AML-193 (cell line): Measurements from ENCODE around the gene KIF21B.
A peak's percentile ranks its signal among the peaks of the same experiment; 100 is the strongest.

Experiments used
- DNase-seq, 2 experiments: peaks; one replicate each; lab custom pipeline; 2025; lab: John Stamatoyannopoulos, UW

Gene KIF21B

DNA sequence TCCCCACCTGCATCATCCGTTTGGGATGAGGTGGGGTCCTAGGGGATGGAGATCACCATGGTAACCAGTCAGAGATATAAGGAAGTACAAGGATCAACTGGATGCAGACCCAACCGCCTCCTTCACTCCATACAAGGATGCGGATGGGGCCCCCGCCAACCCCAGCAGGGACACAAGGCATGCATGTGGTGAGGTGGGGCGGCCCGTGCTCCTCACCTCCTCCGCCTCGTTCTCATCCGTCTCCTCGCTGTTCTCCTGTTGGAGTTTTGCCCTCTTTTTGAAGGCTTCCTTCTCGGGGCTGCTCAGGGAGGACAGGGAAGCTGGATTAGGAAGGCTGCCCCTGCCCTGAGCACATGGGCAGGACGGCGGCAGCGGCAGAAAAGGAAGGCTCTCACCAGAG is 23.8 kb downstream of the KIF21B start:
- no peak for DNase-seq

DNA sequence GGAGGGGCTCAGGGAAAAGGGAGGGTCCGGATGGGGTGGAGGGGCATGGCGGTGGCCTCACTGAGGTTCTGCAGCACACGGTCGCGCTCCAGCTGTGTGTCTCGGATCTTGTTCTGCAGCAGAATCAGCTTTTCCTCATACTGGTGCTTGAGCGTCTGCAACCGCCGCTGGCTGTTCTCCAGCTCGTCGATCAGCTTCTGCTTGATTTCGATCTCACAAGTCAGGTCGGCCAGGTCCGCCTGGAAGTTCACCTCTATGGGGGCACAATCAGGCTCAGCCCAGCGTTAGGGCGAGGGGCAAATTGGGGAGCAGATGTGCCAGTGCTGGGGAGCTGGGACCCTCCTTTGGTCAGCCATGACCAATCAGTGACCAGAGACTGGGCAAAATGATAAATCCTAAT is 25.2 kb downstream of the KIF21B start:
- no peak for DNase-seq

DNA sequence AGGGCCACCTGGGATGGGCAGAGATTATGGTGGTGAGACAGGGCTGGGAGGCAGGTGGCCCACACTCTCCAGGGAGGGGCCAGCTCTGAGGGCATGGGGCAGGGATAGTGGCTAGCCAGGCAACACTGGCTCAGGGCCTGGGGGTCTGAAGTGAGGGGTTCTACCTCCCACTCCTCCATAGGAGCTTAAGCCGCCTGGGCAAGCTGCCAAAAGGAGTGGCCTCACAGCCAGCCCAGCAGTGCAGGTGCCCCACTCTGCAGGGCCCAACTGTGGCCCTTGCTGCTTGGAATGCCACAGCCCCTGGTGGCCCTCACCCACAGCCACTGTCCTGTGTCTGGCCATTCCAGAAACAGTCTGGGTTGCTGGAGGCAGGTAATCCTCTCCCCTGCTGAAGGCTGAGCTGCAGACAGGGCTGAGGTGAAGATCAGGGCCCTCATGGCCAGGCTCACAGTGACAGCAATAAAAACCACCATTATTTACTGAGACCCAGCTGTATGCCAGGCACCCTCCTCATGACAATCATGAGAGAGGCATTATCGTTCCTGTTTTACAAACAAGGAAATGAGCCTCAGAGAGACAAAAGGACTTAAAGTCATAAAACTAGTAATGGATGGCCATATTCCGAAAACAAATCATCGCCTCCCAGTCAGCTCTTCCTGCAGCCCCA is 31.0 kb downstream of the KIF21B start:
- DNase-seq: no peak

DNA sequence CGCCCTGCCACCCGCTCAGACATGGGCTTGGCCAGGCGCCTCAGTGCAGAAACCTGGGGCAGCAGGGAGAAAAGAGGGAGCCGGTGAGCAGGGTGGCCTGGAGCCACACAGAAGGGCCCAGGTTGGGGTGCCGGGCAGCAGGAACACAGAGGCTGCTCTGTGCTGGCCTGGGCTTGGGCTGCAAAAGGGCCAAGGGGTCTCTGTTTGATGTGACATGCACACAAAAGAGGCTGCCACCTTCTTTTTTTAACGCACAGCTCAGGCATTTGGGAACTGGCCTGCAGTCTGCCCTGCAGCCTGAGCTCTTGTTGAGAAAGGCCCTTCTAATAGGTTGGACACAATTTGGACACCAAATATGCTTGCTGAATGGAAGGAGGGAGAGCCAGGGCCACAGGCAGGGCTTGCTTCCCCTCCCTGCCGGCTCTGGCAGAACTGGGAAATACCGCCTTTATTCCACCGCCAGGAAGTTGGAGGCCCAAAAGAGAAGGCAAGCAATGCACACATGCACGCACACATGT is 32.4 kb downstream of the KIF21B start:
- DNase-seq: no peak

DNA sequence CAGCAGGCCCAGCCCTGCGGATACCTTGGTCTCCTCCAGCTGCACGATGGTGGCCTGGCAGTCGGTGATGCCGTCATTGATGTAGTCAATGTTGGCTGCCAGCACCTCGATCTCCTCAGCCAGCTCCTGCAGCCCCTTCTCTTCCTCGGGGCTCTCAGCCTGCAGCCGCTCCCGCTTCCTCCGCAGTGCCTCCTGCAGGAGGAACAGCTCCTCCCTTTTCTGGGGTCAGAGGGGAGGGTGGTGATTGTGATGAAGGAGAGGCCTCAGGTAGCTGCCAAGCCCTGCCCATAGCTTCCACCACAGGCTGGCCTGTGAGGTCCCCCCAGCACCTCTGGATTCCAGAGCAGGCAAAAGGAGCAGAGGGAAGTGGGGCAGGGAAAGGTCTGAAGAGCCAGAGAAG is 33.4 kb downstream of the KIF21B start:
- DNase-seq: no peak

DNA sequence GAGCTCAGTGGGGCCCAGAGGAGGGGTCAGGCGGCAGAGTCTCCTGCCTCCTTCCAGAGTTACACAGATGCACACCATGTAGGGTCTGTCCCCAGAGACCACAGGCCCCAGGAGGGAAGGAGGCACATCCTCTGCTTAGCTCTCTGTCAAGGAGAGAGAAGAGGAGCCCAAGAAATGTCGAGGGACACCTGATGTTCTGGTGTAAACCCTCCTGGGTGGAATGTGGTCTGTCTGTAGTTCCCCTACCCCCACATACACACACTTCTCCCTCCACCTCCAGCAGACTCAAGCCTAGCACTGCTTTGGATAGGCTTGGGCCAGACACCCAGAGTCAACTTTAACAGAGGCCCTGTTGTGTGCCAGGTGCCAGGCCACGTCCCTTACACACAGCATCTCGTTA is 34.2 kb downstream of the KIF21B start:
- no peak for DNase-seq

DNA sequence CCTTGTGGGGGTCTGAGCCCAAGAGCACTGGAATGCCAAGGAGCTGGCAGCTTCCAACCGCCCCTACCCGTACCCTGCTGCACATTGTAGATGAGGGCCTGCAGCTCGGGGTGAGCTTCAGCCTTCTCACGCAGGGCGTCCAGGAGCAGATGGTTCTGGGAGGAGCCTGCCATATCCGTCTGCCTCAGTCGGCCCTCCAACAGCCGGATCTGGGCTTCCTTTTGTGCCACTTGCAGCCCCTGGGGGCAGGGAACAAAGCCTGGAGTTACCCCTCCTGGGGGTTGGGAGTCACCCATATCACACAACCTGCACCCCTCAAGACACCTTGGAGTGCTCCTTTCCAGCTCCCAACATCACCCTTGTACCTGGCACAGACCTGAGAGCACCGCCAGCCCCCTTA is 34.8 kb downstream of the KIF21B start:
- no peak for DNase-seq

DNA sequence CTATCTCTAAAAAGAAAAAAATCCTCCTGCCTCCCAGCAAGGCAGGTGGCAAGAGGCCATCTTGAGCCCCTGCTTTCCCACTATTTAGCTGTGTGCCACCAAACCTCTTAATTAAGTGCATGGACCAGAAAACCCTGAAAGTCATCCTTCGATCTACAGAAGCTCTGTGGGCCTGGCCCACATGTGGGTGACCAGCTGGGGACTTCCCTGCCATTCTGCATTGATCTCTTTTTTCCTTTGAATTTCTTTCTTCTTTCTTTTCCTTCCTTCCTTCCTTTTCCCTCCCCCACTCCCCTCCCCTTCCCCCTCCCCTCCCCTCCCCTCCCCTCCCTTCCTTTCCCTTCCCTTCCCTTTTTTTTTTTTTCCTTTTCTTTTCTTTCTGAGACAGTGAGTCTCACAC is 38.0 kb downstream of the KIF21B start:
- no peak for DNase-seq

DNA sequence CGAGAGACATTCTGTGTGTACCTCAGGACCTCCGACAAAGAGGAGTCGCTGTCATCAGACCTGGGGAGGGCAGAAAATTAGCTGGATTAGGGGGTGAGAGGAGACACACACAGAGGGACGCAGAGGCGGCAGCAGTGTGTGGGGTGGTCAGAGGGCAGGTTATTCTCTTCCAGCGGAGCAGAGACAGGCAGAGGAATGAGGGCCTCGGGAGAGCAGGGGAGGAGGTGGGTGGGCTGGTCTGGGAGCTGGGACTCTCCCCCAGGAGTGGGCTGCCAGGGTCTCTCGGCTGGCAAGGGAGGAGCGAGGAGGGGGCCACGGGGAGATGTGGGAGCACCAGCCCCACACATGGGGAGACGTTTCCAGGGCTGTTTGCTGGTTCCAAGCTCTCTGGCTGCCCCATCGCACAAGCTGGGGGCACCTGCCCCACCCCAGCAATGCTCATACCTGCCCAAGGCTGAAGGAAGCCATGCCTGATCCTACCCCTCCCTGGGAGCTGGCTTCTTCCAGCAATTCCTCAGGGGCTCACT is 40.4 kb downstream of the KIF21B start:
- no peak for DNase-seq

DNA sequence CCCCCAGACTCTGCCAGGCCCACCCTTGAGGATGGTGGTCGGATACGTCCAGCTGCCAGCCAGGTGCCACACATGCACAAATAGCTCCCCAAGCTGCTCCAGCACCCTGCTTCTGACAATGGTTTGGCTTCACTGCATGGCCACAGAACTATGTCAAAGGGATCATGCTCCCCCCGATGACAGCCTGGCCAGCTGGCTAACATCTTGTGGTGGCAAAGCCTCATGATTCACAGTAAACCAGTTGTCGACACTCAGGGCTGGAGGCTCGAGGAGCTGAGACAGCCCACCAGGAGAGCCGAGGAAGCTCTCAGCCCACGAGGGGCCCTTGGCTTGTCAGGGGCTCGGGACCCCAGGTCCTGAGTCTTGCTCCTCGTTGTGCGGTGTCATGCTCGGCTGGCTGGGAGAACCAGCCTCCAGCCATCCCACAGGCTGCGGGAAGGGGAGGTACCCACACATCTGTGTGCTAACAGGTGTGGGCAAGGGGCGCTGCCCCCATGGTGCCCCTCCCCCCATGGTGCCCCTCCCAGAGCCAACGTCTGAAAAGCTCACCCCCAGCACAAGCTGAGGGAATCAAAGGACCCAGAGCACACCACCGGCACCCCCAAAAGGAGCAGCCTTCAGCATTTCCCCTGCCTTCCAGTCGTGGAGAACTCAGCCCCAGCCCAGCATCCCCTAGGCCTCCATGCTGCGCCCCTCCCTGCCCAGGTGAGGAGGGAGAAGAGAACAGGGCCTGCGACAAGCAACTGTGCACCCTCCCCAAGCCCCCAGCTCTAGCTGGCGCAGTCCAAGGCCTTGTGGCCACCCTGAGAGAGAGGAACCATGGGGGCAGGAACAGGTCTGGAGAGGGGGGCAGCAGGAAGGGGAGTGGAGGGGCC is 41.2 kb downstream of the KIF21B start:
- DNase-seq: no peak

DNA sequence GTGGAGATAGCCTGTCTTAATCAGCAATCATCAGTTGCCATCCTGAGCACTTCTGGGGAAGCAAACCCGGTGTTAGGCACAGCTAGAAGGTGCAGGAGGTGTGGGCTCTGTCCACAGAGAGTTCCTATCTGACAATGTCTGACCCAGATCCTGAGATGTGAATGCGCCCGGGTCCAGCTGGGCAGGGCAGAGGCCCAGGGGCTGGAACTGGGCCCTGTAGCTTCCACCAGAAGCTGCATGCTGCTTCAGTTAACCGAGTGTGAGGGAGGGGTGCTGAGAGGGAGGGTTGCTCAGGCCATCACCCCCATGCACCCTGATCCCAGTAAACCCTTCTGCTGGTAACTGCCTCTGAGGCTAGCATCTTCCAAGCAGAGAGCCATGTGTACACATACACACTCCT is 42.2 kb downstream of the KIF21B start:
- DNase-seq: no peak

DNA sequence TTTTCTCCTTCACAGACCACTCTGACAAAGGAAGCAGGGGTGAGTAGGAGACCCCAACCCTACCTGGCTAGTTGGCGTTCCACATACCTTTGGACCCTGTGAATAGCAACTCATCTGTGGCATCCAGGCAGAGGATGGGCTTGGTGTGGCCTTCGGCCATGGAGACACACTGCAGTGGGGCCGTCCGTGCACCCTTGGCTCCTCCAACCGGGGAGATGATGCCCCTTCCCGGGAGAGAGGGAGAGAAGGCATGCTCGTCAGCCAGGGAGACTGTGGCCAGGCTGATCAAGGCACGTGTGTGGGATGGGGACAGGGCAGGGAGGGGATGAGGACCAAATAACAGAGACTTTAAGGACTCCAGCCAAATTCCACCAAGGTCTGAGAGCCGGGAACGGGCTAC is 42.6 kb downstream of the KIF21B start:
- no peak for DNase-seq

DNA sequence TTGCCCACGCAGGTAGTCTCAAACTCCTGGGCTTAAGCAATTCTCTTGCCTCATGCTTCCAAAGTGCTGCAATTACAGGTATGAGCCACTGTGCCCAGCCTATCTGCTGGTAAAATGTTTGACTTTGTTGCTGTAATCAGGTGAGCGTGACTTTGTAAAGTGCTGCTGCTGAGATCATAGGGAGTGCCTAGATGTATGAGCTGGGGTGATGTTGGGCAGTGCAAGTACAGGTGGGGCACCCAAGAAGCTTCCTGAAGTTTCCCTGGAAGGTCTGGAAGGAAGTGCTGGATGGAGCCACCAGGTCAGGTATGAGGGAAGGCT is 43.1 kb downstream of the KIF21B start:
- no peak for DNase-seq

DNA sequence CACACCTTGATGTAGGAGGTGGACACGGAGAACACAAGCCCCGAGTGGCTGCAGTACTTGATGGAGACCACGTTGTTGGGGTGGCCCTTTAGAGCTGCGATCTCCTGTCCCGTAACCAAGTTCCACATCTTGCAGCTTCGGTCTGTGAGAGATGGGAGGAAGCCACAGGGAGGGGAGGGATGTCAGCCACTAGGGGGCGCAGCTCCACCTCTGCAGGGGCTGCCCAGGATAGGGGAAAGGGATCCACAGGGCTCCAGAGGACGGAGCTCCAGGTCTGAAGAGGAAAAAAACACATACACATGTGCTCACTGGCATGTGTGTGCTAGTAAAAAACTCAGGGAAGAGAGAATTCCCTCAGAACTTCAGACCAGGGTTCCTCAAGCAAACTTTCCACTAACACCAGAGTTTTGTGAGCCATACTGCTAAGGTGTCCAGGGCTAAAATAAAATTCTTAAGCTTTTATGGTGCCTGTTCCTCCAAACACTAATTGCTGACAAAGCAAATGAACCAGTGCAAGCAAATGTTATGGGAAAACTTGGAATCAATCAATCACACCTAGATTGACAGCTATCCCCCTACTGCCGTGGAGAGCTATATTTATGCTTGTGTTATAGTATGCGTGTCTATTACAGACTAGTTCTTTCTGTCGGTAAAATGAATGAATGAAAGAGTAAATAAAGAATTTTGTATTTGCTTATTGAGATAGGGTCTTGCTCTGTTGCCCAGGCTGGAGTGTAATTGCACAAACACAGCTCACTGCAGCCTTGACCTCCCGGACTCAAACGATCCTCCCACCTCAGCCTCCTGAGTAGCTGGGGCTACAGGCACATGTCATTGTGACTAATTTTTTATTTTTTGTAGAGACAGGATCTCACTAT is 43.7 kb downstream of the KIF21B start:
- peak; percentile 53 to 56 for DNase-seq

DNA sequence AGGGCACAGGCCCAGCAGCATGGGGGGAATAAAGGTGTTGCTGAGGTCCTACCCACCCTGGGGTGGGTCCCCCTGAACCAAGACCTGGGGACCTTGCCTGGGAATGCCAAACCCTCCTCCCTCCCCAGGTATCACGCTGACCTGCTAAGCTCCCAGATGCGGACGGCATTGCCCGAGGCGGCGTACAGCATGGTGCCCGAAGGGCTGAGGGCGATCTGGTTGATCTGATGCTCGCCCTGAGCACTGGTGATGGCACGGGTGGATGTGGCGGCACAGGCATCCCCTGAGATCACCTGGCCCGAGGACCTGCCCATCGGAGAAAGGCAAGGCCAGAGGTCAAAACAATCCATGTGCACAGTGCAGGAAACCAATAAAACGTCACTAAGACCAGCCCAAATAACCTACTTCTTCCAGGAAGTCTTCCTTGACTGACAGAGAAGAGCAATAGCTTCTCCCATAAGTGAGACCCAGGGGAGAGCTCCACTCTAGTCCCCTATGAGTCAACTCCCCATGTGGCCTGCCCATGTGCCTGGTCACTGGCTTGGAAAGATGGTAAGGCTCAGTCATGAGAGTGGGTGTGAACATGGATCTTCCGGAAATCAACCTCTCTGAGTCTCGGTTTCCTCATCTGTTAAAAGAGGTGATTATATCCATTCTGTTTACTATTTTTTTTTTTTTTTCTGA is 46.3 kb downstream of the KIF21B start:
- DNase-seq: no peak

DNA sequence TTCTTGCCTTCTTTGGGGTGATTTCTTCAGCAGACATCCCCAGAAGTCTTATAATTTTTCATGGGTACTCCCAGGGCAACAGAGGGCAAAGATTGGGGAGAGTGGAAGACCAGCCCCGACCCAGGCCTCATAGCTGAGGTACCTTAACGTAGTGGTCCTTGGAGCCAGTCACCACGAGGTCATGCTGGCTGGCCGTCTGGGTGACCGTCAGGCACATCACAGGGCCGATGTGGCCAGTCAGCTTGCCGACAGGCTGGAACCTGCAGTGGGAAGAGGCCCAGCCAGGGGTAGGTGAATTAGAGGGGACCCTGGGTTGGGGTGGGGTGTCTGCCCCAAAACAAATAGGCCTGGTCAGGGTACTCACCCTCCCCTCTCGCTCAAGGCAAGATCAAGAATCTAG is 46.9 kb downstream of the KIF21B start:
- DNase-seq: no peak

DNA sequence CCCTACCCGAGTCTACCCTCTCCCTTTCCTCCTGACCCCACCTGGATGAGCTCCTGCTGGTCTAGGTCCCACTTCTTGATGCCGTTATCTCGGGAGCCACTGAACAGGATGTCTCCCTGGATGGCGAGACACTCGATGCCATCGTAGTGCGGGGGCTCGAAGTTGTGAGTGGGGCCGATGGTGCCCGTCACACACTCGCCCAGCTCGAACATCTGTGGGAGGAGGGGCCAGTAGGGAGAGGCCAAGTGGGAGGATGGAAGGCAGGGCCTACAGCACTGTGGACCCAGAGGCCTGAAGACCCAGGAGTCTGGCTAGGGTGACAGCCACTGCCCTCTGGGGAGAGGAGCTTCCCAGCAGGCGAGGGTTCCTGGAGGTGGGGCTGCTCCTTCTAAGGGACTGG is 48.1 kb downstream of the KIF21B start:
- no peak for DNase-seq

DNA sequence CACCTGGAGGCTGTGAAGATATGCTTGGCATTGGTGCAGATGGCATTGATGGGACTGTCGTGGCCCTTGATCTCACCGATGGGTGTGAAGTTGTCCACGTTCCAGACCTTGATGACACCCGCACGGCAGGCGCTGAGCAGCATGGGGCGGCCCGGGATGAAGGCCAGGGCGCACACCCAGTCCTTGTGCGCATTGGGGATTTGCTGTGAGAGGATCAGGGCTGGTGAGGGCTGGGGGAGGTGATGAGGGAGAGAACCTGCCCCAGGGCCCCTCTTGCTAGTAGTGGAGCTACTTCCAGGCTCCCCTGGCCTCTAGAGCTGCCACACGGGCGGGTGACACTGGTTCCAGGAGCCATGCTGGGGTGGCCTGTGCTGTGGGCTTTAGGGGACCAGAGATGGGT is 48.8 kb downstream of the KIF21B start:
- DNase-seq: no peak

DNA sequence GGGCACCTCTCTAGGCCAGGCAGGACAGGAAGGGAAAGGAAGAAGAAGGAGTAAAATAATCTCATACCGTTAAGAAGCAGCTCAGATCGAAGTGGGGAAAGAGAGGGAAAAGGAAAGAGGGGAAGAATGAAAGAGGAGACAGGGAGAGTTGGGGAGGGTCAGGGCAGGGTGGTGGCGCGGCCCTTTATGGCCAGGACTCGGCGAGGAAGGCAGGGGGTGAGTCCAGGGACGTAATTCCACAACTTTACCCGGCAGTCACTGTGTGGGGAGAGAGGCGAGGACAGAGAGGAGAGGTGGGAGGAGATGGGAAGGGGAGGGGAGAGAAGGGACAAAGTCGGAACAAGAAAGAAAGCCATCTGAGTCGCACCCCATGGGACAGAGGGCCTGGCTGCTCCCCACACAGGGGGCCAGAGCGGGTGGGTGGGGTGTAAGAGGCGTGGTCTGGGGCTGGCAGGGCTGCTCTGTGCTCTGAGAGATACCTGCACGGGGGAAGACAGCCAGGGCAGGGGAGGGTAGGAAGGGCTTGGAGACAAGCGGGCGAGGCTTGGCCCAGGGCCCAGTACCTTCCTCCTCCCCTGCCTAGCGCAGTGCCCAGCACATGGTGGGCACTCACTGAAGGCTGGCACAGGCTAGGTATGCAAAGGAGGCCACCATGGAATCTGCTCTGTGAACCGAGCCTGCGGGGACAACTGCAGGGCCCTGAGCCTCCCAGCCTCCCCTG is 49.4 kb downstream of the KIF21B start:
- no peak for DNase-seq

DNA sequence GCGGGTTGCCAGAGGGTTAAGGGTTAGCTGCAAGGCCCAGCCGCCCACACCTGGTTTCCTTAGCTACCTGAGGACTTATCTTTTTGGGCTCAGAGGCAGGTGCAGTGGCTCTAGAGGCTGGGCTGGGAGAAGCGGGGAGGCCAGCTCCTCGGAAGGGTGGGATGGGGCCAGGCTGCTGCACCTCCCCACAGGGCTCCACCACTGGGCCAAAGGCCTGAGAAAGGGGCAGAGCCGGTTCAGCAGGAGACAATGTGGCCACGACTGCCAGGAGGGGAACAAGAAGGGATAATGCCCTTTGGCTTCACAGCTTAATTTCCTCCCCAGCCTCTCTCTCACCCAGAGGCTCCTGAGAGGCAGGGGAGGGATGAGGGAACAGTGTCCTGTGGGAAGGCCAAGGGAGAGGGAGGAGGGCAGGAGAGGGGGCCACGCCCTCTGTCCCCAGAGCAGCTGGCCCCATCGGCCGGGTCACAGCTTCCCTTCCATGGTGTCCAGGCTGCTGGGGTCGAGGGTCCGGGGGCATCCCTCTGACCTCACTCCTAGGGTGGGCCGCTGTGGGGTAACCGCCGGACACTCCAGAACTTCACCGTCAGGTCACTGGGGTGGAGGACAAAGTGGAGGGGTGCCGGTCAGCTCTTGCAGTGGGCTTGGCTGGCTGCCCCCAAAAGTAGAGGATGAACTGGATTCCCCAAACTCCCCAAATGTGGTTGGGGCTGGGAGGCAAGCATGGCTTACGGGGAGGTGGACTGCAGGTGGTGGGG is 50.4 kb downstream of the KIF21B start:
- DNase-seq: no peak
